HEK293 (cell line): ENCODE results near the gene TAS2R38.

Experiments
- CTCF ChIP-seq: fragments of 450-650 bp; formaldehyde crosslinking; IDR thresholded peaks from 2 replicates; pipeline ENCODE4 v1.5.1; 2016; ENCODE audit warnings: missing biosample characterization, missing genetic modification characterization
- MYNN ChIP-seq: fragments of 450-650 bp; formaldehyde crosslinking; IDR thresholded peaks from 2 replicates; pipeline ENCODE4 v1.5.1; 2016; ENCODE audit warnings: missing biosample characterization, missing genetic modification characterization, borderline replicate concordance
- ZFP37 ChIP-seq: fragments of 450-650 bp; formaldehyde crosslinking; IDR thresholded peaks from 2 replicates; pipeline ENCODE4 v1.5.1; 2016; ENCODE audit warnings: missing biosample characterization, missing genetic modification characterization
- ZNF10 ChIP-seq: fragments of 450-650 bp; formaldehyde crosslinking; IDR thresholded peaks from 2 replicates; pipeline ENCODE4 v1.5.1; 2017; ENCODE audit warnings: missing biosample characterization, missing genetic modification characterization
- ZNF157 ChIP-seq: fragments of 450-650 bp; formaldehyde crosslinking; IDR thresholded peaks from 2 replicates; pipeline ENCODE4 v1.5.1; 2016; ENCODE audit warnings: missing biosample characterization, missing genetic modification characterization
- ZNF311 ChIP-seq: fragments of 450-650 bp; formaldehyde crosslinking; IDR thresholded peaks from 2 replicates; pipeline ENCODE4 v1.5.1; 2017; ENCODE audit warnings: missing biosample characterization, missing genetic modification characterization, borderline replicate concordance
- ZNF48 ChIP-seq: fragments of 450-650 bp; formaldehyde crosslinking; IDR thresholded peaks from 2 replicates; pipeline ENCODE4 v1.5.1; 2016; ENCODE audit warnings: missing biosample characterization, missing genetic modification characterization
- ZNF529 ChIP-seq: fragments of 450-650 bp; formaldehyde crosslinking; IDR thresholded peaks from 2 replicates; pipeline ENCODE4 v1.5.1; 2017; ENCODE audit warnings: missing genetic modification characterization, missing biosample characterization; ENCODE audit not compliant: insufficient replicate concordance

- TF ChIP-seq ZNF311 (tag by site-specific recombination), result no peak
- no peak for TF ChIP-seq ZNF529 (tag by site-specific recombination)
- TF ChIP-seq ZNF157 (tag by site-specific recombination), result no peak
- peak; percentile 26; the same call in 1 of the 2 replicates for TF ChIP-seq CTCF (tag by site-specific recombination)
- TF ChIP-seq ZNF48 (tag by site-specific recombination), result no peak
- no peak for TF ChIP-seq ZFP37 (tag by site-specific recombination)
- no peak for TF ChIP-seq MYNN (tag by site-specific recombination)
- no peak for TF ChIP-seq ZNF10 (tag by site-specific recombination)
Observed at GRCh38 chr7:142012825-142013511, 39.4 kb upstream of the TAS2R38 start.
